SK-N-SH (cell line): Measurements from ENCODE around the gene POU3F1. TPM values are rescaled to one million over a fixed set of nuclear protein-coding genes. Genes with fewer than 3 reads are reported as not detected.

Source experiments
- CTCF ChIA-PET: fragments of 300-600, 350-600 bp; formaldehyde crosslinking; extraction: SDS; loops from one replicate; lab custom pipeline; 2021; lab: Yijun Ruan, JAX
- POLR2A ChIA-PET: fragments of 350-600 bp; sonication (Branson Sonifier 250); formaldehyde crosslinking; extraction: SDS; loops from one replicate; lab custom pipeline; 2020; ENCODE audit warnings: antibody characterized with exemption, inconsistent platforms; lab: Yijun Ruan, JAX
- DNase-seq: peaks from one replicate; pipeline ENCODE4 v3.0.0; 2012
- H2AFZ ChIP-seq: fragments of 200-600 bp; sonication (generic); 2 replicates; pipeline ENCODE4 v1.8.1; 2016; ENCODE audit warnings: antibody characterized with exemption, mild to moderate bottlenecking, low read depth
- H3F3A ChIP-seq: fragments of 200-600 bp; sonication (generic); replicated peaks from 2 replicates; pipeline ENCODE3; 2016; ENCODE audit warnings: antibody characterized with exemption, mild to moderate bottlenecking; ENCODE audit not compliant: insufficient read depth
- H3K27ac ChIP-seq, 2 experiments: fragments of 200-500 bp in 1 of 2; fragments of 200-600 bp in 1 of 2; sonication (Bioruptor generic) in 1 of 2; sonication (generic), shearing (Covaris generic) in 1 of 2; 2 replicates each; pipeline versions ENCODE4 v1.5.1 to v1.6.1; 2014 to 2016; ENCODE audit warnings: low read depth in 2 of 2, inconsistent platforms in 1 of 2, low read length in 1 of 2, mild to moderate bottlenecking in 1 of 2, mixed read lengths in 1 of 2
- H3K27me3 ChIP-seq: fragments of 200-600 bp; sonication (generic), shearing (Covaris generic); 2 replicates; pipeline ENCODE4 v1.6.1; 2016; ENCODE audit warnings: mixed run types; ENCODE audit not compliant: insufficient read depth
- H3K36me3 ChIP-seq, 2 experiments: fragments of 200-500 bp in 1 of 2; fragments of 200-600 bp in 1 of 2; sonication (Bioruptor generic) in 1 of 2; sonication (generic) in 1 of 2; replicated peaks in 1 of 2; 2 replicates each; pipeline versions ENCODE3 to v1.5.1; 2014 to 2016; ENCODE audit warnings: low read length in 1 of 2, mild to moderate bottlenecking in 1 of 2; ENCODE audit not compliant: insufficient read depth in 2 of 2, control insufficient read depth in 1 of 2
- H3K4me1 ChIP-seq, 2 experiments: fragments of 200-500 bp in 1 of 2; fragments of 200-600 bp in 1 of 2; sonication (Bioruptor generic) in 1 of 2; sonication (generic), shearing (Covaris generic) in 1 of 2; 2 replicates each; pipeline versions ENCODE4 v1.5.1 to v1.6.1; 2014 to 2016; ENCODE audit warnings: low read depth in 1 of 2, low read length in 1 of 2, mixed run types in 1 of 2; ENCODE audit not compliant: insufficient read depth in 2 of 2, control insufficient read depth in 1 of 2
- H3K4me2 ChIP-seq: fragments of 200-600 bp; sonication (generic), shearing (Covaris generic); 2 replicates; pipeline ENCODE4 v1.6.1; 2017; ENCODE audit warnings: mixed run types
- H3K4me3 ChIP-seq, 2 experiments: fragments of 200-500 bp in 1 of 2; fragments of 200-600 bp in 1 of 2; sonication (Bioruptor generic) in 1 of 2; sonication (generic), shearing (Covaris generic) in 1 of 2; 2 replicates each; pipeline versions ENCODE4 v1.5.1 to v1.8.1; 2014 to 2016; ENCODE audit warnings: low read depth in 2 of 2, inconsistent platforms in 1 of 2, low read length in 1 of 2, mild to moderate bottlenecking in 1 of 2, mixed read lengths in 1 of 2, moderate library complexity in 1 of 2
- H3K79me2 ChIP-seq: fragments of 200-600 bp; sonication (generic); 2 replicates; pipeline ENCODE4 v1.8.1; 2017; ENCODE audit warnings: mild to moderate bottlenecking; ENCODE audit not compliant: insufficient read depth
- H3K9ac ChIP-seq: fragments of 200-600 bp; sonication (generic); 2 replicates; pipeline ENCODE4 v1.6.1; 2017; ENCODE audit warnings: mixed run types
- H3K9me2 ChIP-seq: fragments of 200-600 bp; sonication (generic); 2 replicates; pipeline ENCODE4 v1.6.1; 2017; ENCODE audit warnings: mixed run types
- H3K9me3 ChIP-seq: fragments of 200-600 bp; sonication (generic); 2 replicates; pipeline ENCODE4 v1.6.1; 2017; ENCODE audit warnings: mixed run types, mild to moderate bottlenecking, moderate library complexity
- H4K20me1 ChIP-seq: fragments of 200-600 bp; sonication (generic); 2 replicates; pipeline ENCODE4 v1.6.1; 2017; ENCODE audit warnings: mild to moderate bottlenecking, mixed run types; ENCODE audit not compliant: insufficient read depth
- CHD2 ChIP-seq: fragments of 150-350 bp; IDR thresholded peaks from 2 replicates; pipeline ENCODE4 v1.6.1; 2018; ENCODE audit warnings: low read length; ENCODE audit not compliant: partially characterized antibody
- ELF1 ChIP-seq: IDR thresholded peaks from 2 replicates; pipeline ENCODE4 v1.4.0; 2012
- EZH2phosphoT487 ChIP-seq: fragments of 200-600 bp; sonication (generic); IDR thresholded peaks from 2 replicates; pipeline ENCODE4 v1.6.1; 2017; ENCODE audit warnings: low read depth, mixed run types, mild to moderate bottlenecking, antibody characterized with exemption, moderate library complexity, borderline replicate concordance
- GATA2 ChIP-seq: sonication (generic); formaldehyde crosslinking; IDR thresholded peaks from 2 replicates; pipeline ENCODE4 v1.5.0; 2020; ENCODE audit warnings: mild to moderate bottlenecking, missing genetic modification reagents
- JUND ChIP-seq: IDR thresholded peaks from 2 replicates; pipeline ENCODE4 v1.4.0; 2012
- MEF2A ChIP-seq: IDR thresholded peaks from 2 replicates; pipeline ENCODE4 v1.4.0; 2012; ENCODE audit warnings: low read depth, borderline replicate concordance
- MXI1 ChIP-seq: IDR thresholded peaks from 2 replicates; pipeline ENCODE4 v1.6.1; 2012; ENCODE audit warnings: mild to moderate bottlenecking, low read depth, low read length, improper control_type of control experiment
- NFIC ChIP-seq: IDR thresholded peaks from 2 replicates; pipeline ENCODE4 v1.4.0; 2012; ENCODE audit warnings: borderline replicate concordance
- NRF1 ChIP-seq: IDR thresholded peaks from 2 replicates; pipeline ENCODE4 v1.6.1; 2012; ENCODE audit warnings: low read depth, mild to moderate bottlenecking, low read length
- PBX3 ChIP-seq: IDR thresholded peaks from 2 replicates; pipeline ENCODE4; 2012
- SIN3A ChIP-seq: IDR thresholded peaks from 2 replicates; pipeline ENCODE4 v1.6.1; 2012; ENCODE audit warnings: low read depth, mild to moderate bottlenecking, low read length, moderate library complexity, borderline replicate concordance
- SMC3 ChIP-seq: IDR thresholded peaks from 2 replicates; pipeline ENCODE4 v1.6.1; 2012; ENCODE audit warnings: low read depth, low read length, improper control_type of control experiment
- TCF12 ChIP-seq: IDR thresholded peaks from 2 replicates; pipeline ENCODE4 v1.4.0; 2012
- USF1 ChIP-seq: IDR thresholded peaks from 2 replicates; pipeline ENCODE4 v1.4.0; 2012; ENCODE audit warnings: low read depth, borderline replicate concordance
- ZBTB33 ChIP-seq: IDR thresholded peaks from 2 replicates; pipeline ENCODE4 v1.4.0; 2012; ENCODE audit warnings: low read depth, borderline replicate concordance
- WGBS: methylation state at CpG from one replicate; pipeline ENCODE4 v1.1.6; 2017; ENCODE audit warnings: low lambda C conversion rate; 5-methylcytosine and 5-hydroxymethylcytosine counted together
- polyA plus RNA-seq, 3 experiments: library from polyadenylated mRNA; depleted of rRNA; stranded (reverse); fragments of >200 nt; gene quantifications; 2 replicates each; pipeline ENCODE4 v1.2.3, GENCODE V29; 2012

Gene POU3F1
- polyA plus RNA-seq, 1 of the 3 experiments (the other 2 are of a cell fraction), result not detected

- Histone ChIP-seq H3K36me3 (no peaks in the 10 kb centered on the region), H3F3A (no peaks in the 10 kb centered on the region), H3K9me2 (no peaks in the 10 kb centered on the region), H3K4me3 (no peak overlapping the region), H3K9me3 (no peaks in the 10 kb centered on the region), H3K27me3 (peaks cover 52% of the 10 kb centered on the region; the same call in 1 of the 2 replicates), H3K27ac (no peak overlapping the region), H3K79me2 (no peaks in the 10 kb centered on the region), H3K4me2 (no peak overlapping the region), H4K20me1 (no peaks in the 10 kb centered on the region), H2AFZ (no peak overlapping the region), H3K4me1 (no peaks in the 10 kb centered on the region; a peak in 1 of 4 replicates), H3K9ac (no peak overlapping the region)
- ChIA-PET POLR2A (no interaction called here), CTCF (no interaction called here)
- WGBS, result 37% methylated on average over 3 of the region's 3 CpGs
- TF ChIP-seq MXI1 (no peak), ELF1 (no peak), MEF2A (no peak), NFIC (no peak), USF1 (no peak), TCF12 (no peak), PBX3 (no peak), SIN3A (no peak), SMC3 (no peak), ZBTB33 (no peak), CHD2 (no peak), NRF1 (no peak), GATA2 (no peak)
- no peak for DNase-seq
Observed at GRCh38 chr1:38090796-38091195, 44.2 kb upstream of the POU3F1 start.

GRCh38 chr1:38089712-38090360 is 43.2 kb upstream of the POU3F1 start:
- Histone ChIP-seq H3K9me2 (no peaks in the 10 kb centered on the region), H3K9ac (no peak overlapping the region), H3K27me3 (peaks cover 55% of the 10 kb centered on the region; the same call in 1 of the 2 replicates), H3F3A (no peaks in the 10 kb centered on the region), H3K9me3 (no peaks in the 10 kb centered on the region), H2AFZ (no peak overlapping the region), H3K36me3 (no peaks in the 10 kb centered on the region), H4K20me1 (no peaks in the 10 kb centered on the region), H3K4me2 (no peak overlapping the region), H3K4me1 (no peaks in the 10 kb centered on the region; a peak in 1 of 4 replicates), H3K4me3 (no peak overlapping the region), H3K27ac (no peak overlapping the region), H3K79me2 (no peaks in the 10 kb centered on the region)
- ChIA-PET POLR2A (no interaction called here), CTCF (no interaction called here)
- WGBS, result 42% methylated on average over 10 of the region's 11 CpGs
- DNase-seq, result no peak
- TF ChIP-seq JUND, result no peak
- no peak for TF ChIP-seq NRF1
- no peak for TF ChIP-seq EZH2phosphoT487
- TF ChIP-seq TCF12, result no peak
- TF ChIP-seq NFIC, result no peak
- no peak for TF ChIP-seq ZBTB33
